GM12892 (cell line): ENCODE measurements around the gene SLC9A9.

ENCODE experiments used
- POLR2A ChIP-seq: IDR thresholded peaks from 2 replicates; pipeline ENCODE4 v1.6.1; 2011; ENCODE audit warnings: low read depth, low read length, control low read depth
- POLR2AphosphoS5 ChIP-seq: IDR thresholded peaks from 2 replicates; pipeline ENCODE4 v1.6.1; 2011; ENCODE audit warnings: low read depth, low read length, control low read depth
- TAF1 ChIP-seq: IDR thresholded peaks from 2 replicates; pipeline ENCODE4 v1.6.1; 2011; ENCODE audit warnings: low read depth, mild to moderate bottlenecking, control low read depth, low read length, borderline replicate concordance

- TF ChIP-seq POLR2A (no peak), POLR2AphosphoS5 (no peak), TAF1 (no peak)
Observed at GRCh38 chr3:143850877-143851276, 2.6 kb upstream of the SLC9A9 start.
